Breast epithelium (tissue), 4 donors: ENCODE measurements around the gene NYAP2. TPM values are rescaled to one million over a fixed set of nuclear protein-coding genes. Genes with fewer than 3 reads are reported as not detected.

Experiments
- DNase-seq, 2 donors: peaks; one replicate each; pipeline ENCODE4 v3.0.0-alpha.2; 2019; ENCODE audit warnings: low spot score in 2 of 2
- H3K27ac ChIP-seq, 2 donors: fragments of 200-600 bp; sonication (generic) in 1 of 2; one replicate each; pipeline ENCODE4 v1.5.1; 2016 to 2019; ENCODE audit warnings: mild to moderate bottlenecking in 1 of 2
- H3K27me3 ChIP-seq, 2 donors: fragments of 200-600 bp; sonication (generic) in 1 of 2; one replicate each; pipeline versions ENCODE4 v1.5.1 to v1.6.0; 2017 to 2019; ENCODE audit warnings: control low read depth in 1 of 2, mild to moderate bottlenecking in 1 of 2
- H3K36me3 ChIP-seq: fragments of 200-600 bp; one replicate; pipeline ENCODE4 v1.5.1; 2019
- H3K4me1 ChIP-seq, 2 donors: fragments of 200-600 bp; sonication (generic); one replicate each; pipeline ENCODE4 v1.5.1; 2016 to 2019; ENCODE audit warnings: control low read depth in 1 of 2
- H3K4me3 ChIP-seq, 3 donors: fragments of 200-600 bp; sonication (generic); 1 replicate in 2 of 3; 2 replicates in 1 of 3; pipeline ENCODE4 v1.5.1; 2016 to 2019; ENCODE audit warnings: mild to moderate bottlenecking in 3 of 3, moderate library complexity in 2 of 3
- H3K9me3 ChIP-seq, 2 donors: fragments of 200-600 bp; sonication (generic) in 1 of 2; one replicate each; pipeline ENCODE4 v1.5.1; 2016 to 2019; ENCODE audit warnings: control low read depth in 1 of 2
- POLR2A ChIP-seq: fragments of 450-650 bp; IDR thresholded peaks from one replicate; pipeline ENCODE4 v1.6.1; 2016; ENCODE audit warnings: antibody characterized with exemption, mild to moderate bottlenecking, moderate library complexity
- POLR2AphosphoS5 ChIP-seq, 3 donors: sonication (generic); formaldehyde crosslinking; IDR thresholded peaks; one replicate each; pipeline ENCODE4 v1.6.1; 2017; ENCODE audit warnings: antibody characterized with exemption in 3 of 3
- intact Hi-C: fragments of 100-400 bp; cut with DNase I; formaldehyde crosslinking; loops from one replicate; pipeline ENCODE4 v1.15.1; 2023; ENCODE audit warnings: low total_unique reads
- total RNA-seq, 3 donors: library from RNA; depleted of rRNA; stranded (reverse); fragments of >200 nt; gene quantifications; one replicate each; pipeline ENCODE4 v1.1.0, GENCODE V29; 2016
- TF ChIP-seq, protein P1 (sequence below), 3 donors: fragments of 450-650 bp; IDR thresholded peaks; one replicate each; pipeline ENCODE4 v1.5.1; 2016 to 2017; ENCODE audit warnings: antibody characterized with exemption in 3 of 3, mild to moderate bottlenecking in 3 of 3, moderate library complexity in 3 of 3

NYAP2 gene
- total RNA-seq, 3 donors from 2014 or later = 0.15 TPM; not detected in 2

- no peak overlapping the region for H3K27ac ChIP-seq
- no peak for DNase-seq
- H3K4me3 ChIP-seq = no peak overlapping the region
- no peaks in the 10 kb centered on the region for H3K4me1 ChIP-seq
- no peaks in the 10 kb centered on the region for H3K27me3 ChIP-seq
- TF ChIP-seq, protein P1, sequence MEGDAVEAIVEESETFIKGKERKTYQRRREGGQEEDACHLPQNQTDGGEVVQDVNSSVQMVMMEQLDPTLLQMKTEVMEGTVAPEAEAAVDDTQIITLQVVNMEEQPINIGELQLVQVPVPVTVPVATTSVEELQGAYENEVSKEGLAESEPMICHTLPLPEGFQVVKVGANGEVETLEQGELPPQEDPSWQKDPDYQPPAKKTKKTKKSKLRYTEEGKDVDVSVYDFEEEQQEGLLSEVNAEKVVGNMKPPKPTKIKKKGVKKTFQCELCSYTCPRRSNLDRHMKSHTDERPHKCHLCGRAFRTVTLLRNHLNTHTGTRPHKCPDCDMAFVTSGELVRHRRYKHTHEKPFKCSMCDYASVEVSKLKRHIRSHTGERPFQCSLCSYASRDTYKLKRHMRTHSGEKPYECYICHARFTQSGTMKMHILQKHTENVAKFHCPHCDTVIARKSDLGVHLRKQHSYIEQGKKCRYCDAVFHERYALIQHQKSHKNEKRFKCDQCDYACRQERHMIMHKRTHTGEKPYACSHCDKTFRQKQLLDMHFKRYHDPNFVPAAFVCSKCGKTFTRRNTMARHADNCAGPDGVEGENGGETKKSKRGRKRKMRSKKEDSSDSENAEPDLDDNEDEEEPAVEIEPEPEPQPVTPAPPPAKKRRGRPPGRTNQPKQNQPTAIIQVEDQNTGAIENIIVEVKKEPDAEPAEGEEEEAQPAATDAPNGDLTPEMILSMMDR (IDR thresholded peaks at IDR 0.05) = no peak
- TF ChIP-seq POLR2AphosphoS5 (IDR thresholded peaks at IDR 0.05) (no peak), POLR2A (no peak)
- H3K36me3 ChIP-seq = no peaks in the 10 kb centered on the region
- intact Hi-C loops = loop anchor here (5.0 kb wide), 1 partner anchor 737 kb away; no protein-coding TSS in a partner anchor
- no peaks in the 10 kb centered on the region for H3K9me3 ChIP-seq
These were observed 134.5 kb downstream of the NYAP2 start for GRCh38 chr2:225534037-225534436.

- H3K27ac ChIP-seq = no peak overlapping the region
- H3K4me3 ChIP-seq = no peak overlapping the region
- no peaks in the 10 kb centered on the region for H3K9me3 ChIP-seq
- no peak for DNase-seq
- intact Hi-C loops = loop anchor here (5.0 kb wide), 1 partner anchor 737 kb away; no protein-coding TSS in a partner anchor
- H3K27me3 ChIP-seq = no peaks in the 10 kb centered on the region
- TF ChIP-seq, protein P1 (IDR thresholded peaks at IDR 0.05) = no peak
- no peak for TF ChIP-seq POLR2A
- no peak for TF ChIP-seq POLR2AphosphoS5 (IDR thresholded peaks at IDR 0.05)
- H3K36me3 ChIP-seq = no peaks in the 10 kb centered on the region
- H3K4me1 ChIP-seq = no peaks in the 10 kb centered on the region
These were observed 135.2 kb downstream of the NYAP2 start for GRCh38 chr2:225534697-225535096.

DNA sequence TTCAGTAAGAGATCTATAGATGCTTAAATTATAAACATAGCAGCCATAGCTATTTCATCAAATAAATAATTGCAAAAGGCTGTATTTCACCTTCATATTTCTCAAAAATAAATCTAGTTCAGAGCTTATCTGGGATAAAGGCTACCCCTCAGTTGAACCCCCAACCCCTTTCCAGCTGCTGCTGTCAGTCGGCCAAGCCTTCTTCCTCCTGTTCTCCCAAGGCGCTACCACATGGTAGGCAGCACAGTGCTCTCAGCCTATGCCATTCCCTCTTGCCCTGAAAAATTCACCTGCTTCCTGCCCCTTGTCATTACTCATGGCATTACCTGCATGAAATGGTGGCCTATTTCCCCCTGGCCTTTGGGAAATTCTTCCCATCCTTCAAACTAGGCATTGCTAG is 136.5 kb downstream of the NYAP2 start:
- no peak overlapping the region for H3K4me3 ChIP-seq
- TF ChIP-seq POLR2A = no peak
- TF ChIP-seq POLR2AphosphoS5 (IDR thresholded peaks at IDR 0.05) = no peak
- TF ChIP-seq, protein P1 (IDR thresholded peaks at IDR 0.05) = no peak
- H3K27me3 ChIP-seq = no peaks in the 10 kb centered on the region
- intact Hi-C loops = no loop called here
- peaks cover 0 to 5% of the 10 kb centered on the region in 2 donors for H3K9me3 ChIP-seq
- H3K4me1 ChIP-seq = no peaks in the 10 kb centered on the region
- DNase-seq = no peak
- H3K36me3 ChIP-seq = no peaks in the 10 kb centered on the region
- no peak overlapping the region for H3K27ac ChIP-seq

- Histone ChIP-seq H3K4me3 (no peak overlapping the region), H3K27me3 (no peaks in the 10 kb centered on the region), H3K4me1 (no peaks in the 10 kb centered on the region), H3K36me3 (no peaks in the 10 kb centered on the region), H3K9me3 (peaks cover 0 to 5% of the 10 kb centered on the region in 2 donors), H3K27ac (no peak overlapping the region)
- no peak for DNase-seq
- intact Hi-C loops = no loop called here
- TF ChIP-seq, protein P1 (IDR thresholded peaks at IDR 0.05) = no peak
- TF ChIP-seq POLR2A = no peak
- TF ChIP-seq POLR2AphosphoS5 (IDR thresholded peaks at IDR 0.05) = no peak
These were observed 144.1 kb downstream of the NYAP2 start for GRCh38 chr2:225543626-225544025.

GRCh38 chr2:225556461-225556860 is 157.0 kb downstream of the NYAP2 start:
- Histone ChIP-seq H3K4me3 (no peak overlapping the region), H3K27me3 (no peaks in the 10 kb centered on the region), H3K27ac (no peak overlapping the region), H3K9me3 (no peaks in the 10 kb centered on the region), H3K4me1 (no peaks in the 10 kb centered on the region), H3K36me3 (no peaks in the 10 kb centered on the region)
- DNase-seq = no peak
- intact Hi-C loops = no loop called here
- TF ChIP-seq POLR2AphosphoS5 (IDR thresholded peaks at IDR 0.05) (no peak), POLR2A (no peak)
- TF ChIP-seq, protein P1 (IDR thresholded peaks at IDR 0.05) = no peak
